Keratinocyte (primary cell): ENCODE results near the gene SPECC1. TPM values are rescaled to one million over a fixed set of nuclear protein-coding genes. Genes with fewer than 3 reads are reported as not detected.

Source experiments
- DNase-seq: peaks from one replicate; pipeline ENCODE4 v3.0.0-alpha.2; 2011; ENCODE audit warnings: low read depth, missing footprints, low spot score
- FAIRE-seq: peaks from 2 replicates; lab custom pipeline; 2011; peaks lifted over from hg19 to GRCh38; lab: Jason Lieb, UNC
- H2AFZ ChIP-seq: 2 replicates; pipeline ENCODE4 v1.6.0; 2012; ENCODE audit warnings: low read length, control low read depth, inconsistent platforms; ENCODE audit not compliant: control insufficient read depth
- H3K27ac ChIP-seq: 2 replicates; pipeline ENCODE4 v1.5.1; 2011; ENCODE audit warnings: low read length; ENCODE audit not compliant: control insufficient read depth, insufficient read depth
- H3K27me3 ChIP-seq: 3 replicates; pipeline ENCODE4 v1.6.0; 2011; ENCODE audit warnings: low read length; ENCODE audit not compliant: control insufficient read depth, insufficient read depth; ENCODE audit errors: extremely low read depth
- H3K36me3 ChIP-seq, 2 experiments: 2 replicates in 1 of 2; 3 replicates in 1 of 2; pipeline ENCODE4 v1.5.1; 2011; ENCODE audit warnings: low read length in 2 of 2, mild to moderate bottlenecking in 1 of 2; ENCODE audit not compliant: control insufficient read depth in 2 of 2, insufficient read depth in 2 of 2; ENCODE audit errors: extremely low read depth in 1 of 2
- H3K4me1 ChIP-seq: 3 replicates; pipeline ENCODE4 v1.5.1; 2011; ENCODE audit warnings: low read length; ENCODE audit not compliant: control insufficient read depth, insufficient read depth; ENCODE audit errors: extremely low read depth
- H3K4me2 ChIP-seq: 3 replicates; pipeline ENCODE4 v1.6.0; 2011; ENCODE audit warnings: low read depth, low read length; ENCODE audit not compliant: control insufficient read depth, insufficient read depth; ENCODE audit errors: extremely low read depth
- H3K4me3 ChIP-seq, 3 experiments: fragments of 200-600 bp in 1 of 3; sonication (generic) in 1 of 3; 2 replicates in 2 of 3; 3 replicates in 1 of 3; pipeline ENCODE4 v1.5.1; 2011 to 2016; ENCODE audit warnings: low read length in 3 of 3, mild to moderate bottlenecking in 3 of 3, control low read depth in 2 of 3, inconsistent platforms in 1 of 3, low read depth in 1 of 3, mixed read lengths in 1 of 3, mixed run types in 1 of 3, moderate library complexity in 1 of 3; ENCODE audit not compliant: control insufficient read depth in 2 of 3, insufficient read depth in 2 of 3; ENCODE audit errors: extremely low read depth in 1 of 3
- H3K79me2 ChIP-seq: 2 replicates; pipeline ENCODE4 v1.6.0; 2012; ENCODE audit warnings: low read length; ENCODE audit not compliant: control insufficient read depth, insufficient read depth
- H3K9ac ChIP-seq: 3 replicates; pipeline ENCODE4 v1.6.0; 2011; ENCODE audit warnings: low read length; ENCODE audit not compliant: control insufficient read depth, insufficient read depth; ENCODE audit errors: extremely low read depth
- H3K9me1 ChIP-seq: 3 replicates; pipeline ENCODE4 v1.6.0; 2011; ENCODE audit warnings: low read length; ENCODE audit not compliant: control insufficient read depth, insufficient read depth; ENCODE audit errors: extremely low read depth
- H3K9me3 ChIP-seq: 2 replicates; pipeline ENCODE4 v1.5.1; 2012; ENCODE audit warnings: low read depth, low read length; ENCODE audit not compliant: control insufficient read depth
- H4K20me1 ChIP-seq: 3 replicates; pipeline ENCODE4 v1.6.0; 2011; ENCODE audit warnings: low read length; ENCODE audit not compliant: control insufficient read depth, insufficient read depth; ENCODE audit errors: extremely low read depth
- EZH2 ChIP-seq: IDR thresholded peaks from one replicate; pipeline ENCODE4 v1.6.1; 2012; ENCODE audit warnings: inconsistent platforms, mild to moderate bottlenecking, low read length, moderate library complexity
- dilution Hi-C: fragments of 300-500 bp; cut with MboI; formaldehyde crosslinking; loops from one replicate; pipeline ENCODE4 v1.7.0; 2020; ENCODE audit warnings: low sequenced_read_pairs; ENCODE audit not compliant: extremely low pct_ligation_motif_present
- polyA plus RNA-seq, 5 experiments: library from polyadenylated mRNA; depleted of rRNA in 3 of 5; stranded (reverse) in 3 of 5; stranded (forward) in 1 of 5; unstranded in 1 of 5; fragments of >200 nt; gene quantifications; 1 replicate in 1 of 5; 2 replicates in 3 of 5; 3 replicates in 1 of 5; pipeline versions ENCODE4 v1.2.1 to v1.2.3, GENCODE V29; 2011 to 2012; ENCODE audit warnings: missing spikeins in 2 of 5, low read depth in 1 of 5, low replicate concordance in 1 of 5
- TF ChIP-seq, protein P1 (sequence below), 3 experiments: IDR thresholded peaks in 1 of 3; conservative IDR thresholded peaks in 1 of 3; optimal IDR thresholded peaks in 1 of 3; 2 replicates in 2 of 3; 3 replicates in 1 of 3; pipeline versions ENCODE3 to v1.5.1; 2011; ENCODE audit warnings: low read length in 3 of 3, mild to moderate bottlenecking in 3 of 3, moderate library complexity in 2 of 3, control low read depth in 1 of 3, inconsistent platforms in 1 of 3; ENCODE audit not compliant: insufficient read depth in 2 of 3; ENCODE audit errors: extremely low read depth in 1 of 3

SPECC1 gene
- polyA plus RNA-seq, 1 donor (not counting 4 experiments of a cell fraction or from before 2014, with no cell fraction given), result 20.9 TPM

GRCh38 chr17:20200865-20201458, 191.8 kb downstream of the SPECC1 start:
- H3K4me2 ChIP-seq, result no peak overlapping the region
- no peaks in the 10 kb centered on the region for H3K27me3 ChIP-seq
- H3K4me3 ChIP-seq, result no peak overlapping the region
- FAIRE-seq (no peak), DNase-seq (no peak)
- no peak overlapping the region for H3K9ac ChIP-seq
- no peak overlapping the region for H2AFZ ChIP-seq
- H3K79me2 ChIP-seq, result peaks cover 10% of the 10 kb centered on the region
- TF ChIP-seq, protein P1, sequence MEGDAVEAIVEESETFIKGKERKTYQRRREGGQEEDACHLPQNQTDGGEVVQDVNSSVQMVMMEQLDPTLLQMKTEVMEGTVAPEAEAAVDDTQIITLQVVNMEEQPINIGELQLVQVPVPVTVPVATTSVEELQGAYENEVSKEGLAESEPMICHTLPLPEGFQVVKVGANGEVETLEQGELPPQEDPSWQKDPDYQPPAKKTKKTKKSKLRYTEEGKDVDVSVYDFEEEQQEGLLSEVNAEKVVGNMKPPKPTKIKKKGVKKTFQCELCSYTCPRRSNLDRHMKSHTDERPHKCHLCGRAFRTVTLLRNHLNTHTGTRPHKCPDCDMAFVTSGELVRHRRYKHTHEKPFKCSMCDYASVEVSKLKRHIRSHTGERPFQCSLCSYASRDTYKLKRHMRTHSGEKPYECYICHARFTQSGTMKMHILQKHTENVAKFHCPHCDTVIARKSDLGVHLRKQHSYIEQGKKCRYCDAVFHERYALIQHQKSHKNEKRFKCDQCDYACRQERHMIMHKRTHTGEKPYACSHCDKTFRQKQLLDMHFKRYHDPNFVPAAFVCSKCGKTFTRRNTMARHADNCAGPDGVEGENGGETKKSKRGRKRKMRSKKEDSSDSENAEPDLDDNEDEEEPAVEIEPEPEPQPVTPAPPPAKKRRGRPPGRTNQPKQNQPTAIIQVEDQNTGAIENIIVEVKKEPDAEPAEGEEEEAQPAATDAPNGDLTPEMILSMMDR (optimal IDR thresholded peaks at IDR 0.05 in 1 of 3, IDR thresholded peaks at IDR 0.05 in 1 of 3, conservative IDR thresholded peaks at IDR 0.05 in 1 of 3; ENCODE audit: extremely low read depth in 1 of 3, insufficient read depth in 2 of 3, low read length in 3 of 3), result no peak
- no peak for TF ChIP-seq EZH2
- H3K27ac ChIP-seq, result no peak overlapping the region
- H3K36me3 ChIP-seq, result peaks cover 0 to 2% of the 10 kb centered on the region in 2 experiments
- no peaks in the 10 kb centered on the region for H3K9me3 ChIP-seq
- peaks cover 14% of the 10 kb centered on the region for H3K4me1 ChIP-seq
- no peaks in the 10 kb centered on the region for H3K9me1 ChIP-seq
- no peaks in the 10 kb centered on the region for H4K20me1 ChIP-seq
- dilution Hi-C loops, result no loop called here

DNA sequence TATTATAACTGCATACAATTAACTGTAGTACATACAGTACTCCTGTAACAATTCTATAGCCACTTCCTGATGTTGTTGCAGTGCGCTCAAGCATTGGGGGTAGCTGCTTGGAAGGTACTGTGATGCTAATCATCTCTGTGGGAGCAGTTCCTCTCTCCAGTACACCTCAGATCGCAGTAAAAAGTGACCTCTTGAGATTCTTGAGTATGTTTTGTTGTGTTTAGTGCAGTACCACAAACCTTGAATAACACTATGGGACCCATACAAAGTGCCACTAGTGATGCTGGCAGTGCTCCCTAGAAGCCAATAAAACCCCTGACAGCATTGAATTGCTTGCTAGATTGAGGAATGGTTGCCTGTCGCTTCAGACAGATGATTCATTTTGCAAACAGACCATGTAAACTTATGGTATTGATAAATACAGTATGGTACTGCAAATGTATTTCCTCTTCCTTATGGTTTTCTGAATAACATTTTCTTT, 193.0 kb downstream of the SPECC1 start:
- Histone ChIP-seq H2AFZ (no peak overlapping the region), H4K20me1 (no peaks in the 10 kb centered on the region), H3K9me3 (no peaks in the 10 kb centered on the region), H3K4me1 (peaks cover 26% of the 10 kb centered on the region), H3K9me1 (no peaks in the 10 kb centered on the region), H3K36me3 (peaks cover 0 to 2% of the 10 kb centered on the region in 2 experiments), H3K4me2 (no peak overlapping the region), H3K79me2 (peaks cover 10% of the 10 kb centered on the region), H3K27me3 (no peaks in the 10 kb centered on the region), H3K9ac (no peak overlapping the region), H3K4me3 (no peak overlapping the region), H3K27ac (no peak overlapping the region)
- TF ChIP-seq, protein P1 (optimal IDR thresholded peaks at IDR 0.05 in 1 of 3, IDR thresholded peaks at IDR 0.05 in 1 of 3, conservative IDR thresholded peaks at IDR 0.05 in 1 of 3; ENCODE audit: extremely low read depth in 1 of 3, insufficient read depth in 2 of 3, low read length in 3 of 3), result no peak
- TF ChIP-seq EZH2, result no peak
- FAIRE-seq, result no peak
- dilution Hi-C loops, result no loop called here
- no peak for DNase-seq
